ENCODE data around the gene ATP1A4. TPM values are rescaled to one million over a fixed set of nuclear protein-coding genes. Genes with fewer than 3 reads are reported as not detected.

ATP1A4 gene
- total RNA-seq, 1 donor from 2014 or later, result 0.35 TPM

- H3K4me1 Mint-ChIP-seq, result peaks cover 36% of the 10 kb centered on the region
- DNase-seq (ENCODE audit: low read depth, low spot score), result no peak
- H3K9me3 Mint-ChIP-seq, result peaks cover 2% of the 10 kb centered on the region
- H3K27me3 Mint-ChIP-seq (ENCODE audit: low read depth), result no peaks in the 10 kb centered on the region
- no peaks in the 10 kb centered on the region for H3K36me3 Mint-ChIP-seq (ENCODE audit: low read depth)
- TF ChIP-seq CTCF (conservative IDR thresholded peaks at IDR 0.05), result no peak
- peak overlapping the region; percentile 59 for H3K27ac Mint-ChIP-seq (ENCODE audit: unreplicated experiment)
- H3K4me3 Mint-ChIP-seq, result no peak overlapping the region
Measured at GRCh38 chr1:160163615-160164014, 12.2 kb downstream of the ATP1A4 start.

GRCh38 chr1:160164121-160164520, 12.7 kb downstream of the ATP1A4 start:
- TF ChIP-seq CTCF (conservative IDR thresholded peaks at IDR 0.05), result no peak
- Mint-ChIP-seq H3K27ac (ENCODE audit: unreplicated experiment) (no peak overlapping the region), H3K4me1 (peaks cover 41% of the 10 kb centered on the region), H3K4me3 (no peak overlapping the region), H3K36me3 (ENCODE audit: low read depth) (no peaks in the 10 kb centered on the region), H3K9me3 (peaks cover 2% of the 10 kb centered on the region), H3K27me3 (ENCODE audit: low read depth) (no peaks in the 10 kb centered on the region)
- no peak for DNase-seq (ENCODE audit: low read depth, low spot score)

GRCh38 chr1:160166166-160166868, 14.9 kb downstream of the ATP1A4 start:
- no peak for DNase-seq (ENCODE audit: low read depth, low spot score)
- Mint-ChIP-seq H3K27me3 (ENCODE audit: low read depth) (no peaks in the 10 kb centered on the region), H3K4me1 (peaks cover 56% of the 10 kb centered on the region), H3K9me3 (peaks cover 2% of the 10 kb centered on the region), H3K27ac (ENCODE audit: unreplicated experiment) (no peak overlapping the region), H3K4me3 (no peak overlapping the region), H3K36me3 (ENCODE audit: low read depth) (no peaks in the 10 kb centered on the region)
- TF ChIP-seq CTCF (conservative IDR thresholded peaks at IDR 0.05), result no peak

- no peak for TF ChIP-seq CTCF (conservative IDR thresholded peaks at IDR 0.05)
- no peak for DNase-seq (ENCODE audit: low read depth, low spot score)
- Mint-ChIP-seq H3K27ac (ENCODE audit: unreplicated experiment) (no peak overlapping the region), H3K9me3 (peaks cover 2% of the 10 kb centered on the region), H3K4me3 (no peak overlapping the region), H3K27me3 (ENCODE audit: low read depth) (no peaks in the 10 kb centered on the region), H3K4me1 (peaks cover 56% of the 10 kb centered on the region), H3K36me3 (ENCODE audit: low read depth) (no peaks in the 10 kb centered on the region)
Measured at GRCh38 chr1:160167056-160167455, 15.7 kb downstream of the ATP1A4 start.

GRCh38 chr1:160167580-160167979, 16.2 kb downstream of the ATP1A4 start:
- peaks cover 2% of the 10 kb centered on the region for H3K9me3 Mint-ChIP-seq
- peak overlapping the region; percentile 16 for H3K4me3 Mint-ChIP-seq
- H3K27ac Mint-ChIP-seq (ENCODE audit: unreplicated experiment), result no peak overlapping the region
- no peak for DNase-seq (ENCODE audit: low read depth, low spot score)
- H3K4me1 Mint-ChIP-seq, result peaks cover 56% of the 10 kb centered on the region
- no peak for TF ChIP-seq CTCF (conservative IDR thresholded peaks at IDR 0.05)
- no peaks in the 10 kb centered on the region for H3K36me3 Mint-ChIP-seq (ENCODE audit: low read depth)
- no peaks in the 10 kb centered on the region for H3K27me3 Mint-ChIP-seq (ENCODE audit: low read depth)

All from neural crest cell (in vitro differentiated cells).